Measurements from ENCODE around the gene SYNPO2L. TPM values are rescaled to one million over a fixed set of nuclear protein-coding genes. Genes with fewer than 3 reads are reported as not detected.

Gene SYNPO2L
- total RNA-seq, 1 experiment from 2014 or later, result 0.11 TPM

DNA sequence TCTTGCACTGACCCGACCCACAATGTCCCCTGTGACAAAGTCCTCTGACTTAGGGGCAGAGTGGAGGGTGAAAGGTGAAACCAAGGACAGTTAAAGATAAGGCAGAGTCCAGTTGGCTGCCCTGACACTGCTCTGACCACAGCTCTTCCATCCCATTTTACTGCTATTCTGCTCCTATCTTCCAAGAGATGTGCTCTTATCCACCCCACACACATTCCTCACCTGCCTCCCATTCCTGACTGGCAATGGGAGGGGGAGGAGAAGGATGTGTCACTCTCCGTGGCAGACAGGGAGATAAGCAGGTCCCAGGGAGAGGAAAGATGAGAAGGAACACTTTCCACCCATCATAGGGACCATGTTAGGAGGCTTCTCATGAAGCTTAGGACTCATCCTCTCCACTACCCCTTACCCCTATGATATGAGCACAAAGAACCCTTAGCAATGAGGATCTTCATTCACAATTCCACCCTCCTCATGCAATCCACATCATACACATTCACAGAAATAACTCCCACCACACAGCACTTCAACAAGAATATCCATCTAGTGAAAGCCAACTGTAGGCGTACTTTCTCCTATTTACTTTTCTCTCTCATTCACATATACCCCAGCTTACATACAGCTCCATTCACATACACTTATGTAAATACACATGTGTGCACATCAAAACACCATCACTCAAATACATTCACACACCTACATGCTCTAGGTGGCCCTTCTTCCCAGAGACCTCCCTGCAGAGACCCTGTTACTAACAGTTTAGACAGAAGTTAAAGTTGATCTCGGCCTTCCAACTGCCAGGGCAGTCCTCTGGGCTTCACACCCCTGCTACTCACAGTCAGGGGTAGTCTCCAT is 6.6 kb downstream of the SYNPO2L start:
- DNase-seq (ENCODE audit: low read depth), result peak; percentile 14

GRCh38 chr10:73647875-73648651 is 7.8 kb downstream of the SYNPO2L start:
- no peak for DNase-seq (ENCODE audit: low read depth)

DNA sequence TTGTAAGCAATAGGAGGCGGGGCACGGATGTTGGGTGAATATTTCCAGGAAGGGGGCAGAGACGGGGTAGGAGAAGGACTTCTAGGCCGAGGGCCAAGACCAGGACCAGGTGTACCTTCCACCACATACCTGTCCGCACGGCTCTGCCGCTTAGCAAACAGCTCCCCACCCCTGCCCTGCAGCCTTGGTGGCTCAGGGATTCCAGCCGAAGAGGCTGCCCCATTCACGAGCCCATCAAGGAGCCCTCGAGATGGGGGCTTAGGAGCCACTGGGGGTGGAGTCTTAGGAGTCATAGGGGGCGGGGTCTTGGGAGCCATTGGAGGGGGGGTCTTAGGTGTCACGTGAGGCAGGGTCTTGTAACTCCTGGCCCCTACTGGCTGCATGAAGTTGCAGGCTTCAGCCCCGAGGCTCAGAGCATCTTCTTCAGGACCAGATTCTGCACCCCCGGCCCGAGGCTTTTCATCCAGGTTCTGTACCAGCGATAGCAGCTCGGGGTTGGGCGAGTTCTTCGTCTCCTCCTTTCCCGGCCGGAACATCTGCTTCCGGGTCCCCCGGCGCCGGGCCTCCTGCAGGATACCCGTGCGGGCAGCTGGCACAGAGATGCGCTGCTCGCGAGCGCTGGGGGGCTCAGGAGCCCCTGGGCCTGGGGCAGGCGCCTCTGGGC is 8.5 kb downstream of the SYNPO2L start:
- no peak for DNase-seq (ENCODE audit: low read depth)

- DNase-seq (ENCODE audit: low read depth), result no peak
These were observed 9.2 kb downstream of the SYNPO2L start for GRCh38 chr10:73646598-73647041.

DNA sequence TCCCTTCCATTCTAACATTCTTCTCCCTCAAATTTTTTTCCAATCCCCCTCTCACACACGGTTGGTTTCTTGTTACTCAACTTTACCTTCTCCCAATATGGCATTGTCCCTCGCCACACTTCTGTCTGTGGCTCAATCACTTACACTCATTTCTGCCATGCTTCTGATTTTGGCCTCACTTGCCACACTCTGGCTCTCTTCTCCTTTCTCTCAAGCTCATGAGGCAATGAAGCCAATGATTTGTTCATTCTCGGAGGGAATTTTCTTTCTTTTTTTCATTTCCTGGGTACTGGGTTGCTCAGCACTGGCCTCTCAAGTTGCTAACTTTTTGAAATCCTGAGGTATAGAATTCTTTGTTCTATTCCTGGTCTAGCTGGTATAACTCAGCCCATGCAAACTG is 10.6 kb downstream of the SYNPO2L start:
- DNase-seq (ENCODE audit: low read depth), result no peak

DNA sequence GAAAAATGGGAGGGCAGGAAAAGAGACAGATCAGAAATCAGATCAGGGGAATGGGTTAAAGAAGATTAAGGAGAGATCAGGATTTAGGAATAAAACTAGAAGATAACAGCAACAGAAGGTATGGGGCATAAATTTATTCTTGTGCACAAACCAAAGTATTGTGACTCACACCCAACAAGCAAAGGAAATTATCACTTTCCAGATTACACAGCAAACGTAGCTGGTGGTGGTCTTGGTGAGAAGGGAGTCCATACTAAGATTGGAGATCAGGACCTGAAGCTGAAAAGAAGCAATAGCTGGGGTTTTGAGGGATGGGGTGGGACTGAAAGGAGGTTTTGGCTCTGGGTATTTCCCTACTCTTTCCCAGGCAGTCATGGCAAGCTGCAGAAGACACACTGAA is 11.1 kb downstream of the SYNPO2L start:
- DNase-seq (ENCODE audit: low read depth), result no peak

DNA sequence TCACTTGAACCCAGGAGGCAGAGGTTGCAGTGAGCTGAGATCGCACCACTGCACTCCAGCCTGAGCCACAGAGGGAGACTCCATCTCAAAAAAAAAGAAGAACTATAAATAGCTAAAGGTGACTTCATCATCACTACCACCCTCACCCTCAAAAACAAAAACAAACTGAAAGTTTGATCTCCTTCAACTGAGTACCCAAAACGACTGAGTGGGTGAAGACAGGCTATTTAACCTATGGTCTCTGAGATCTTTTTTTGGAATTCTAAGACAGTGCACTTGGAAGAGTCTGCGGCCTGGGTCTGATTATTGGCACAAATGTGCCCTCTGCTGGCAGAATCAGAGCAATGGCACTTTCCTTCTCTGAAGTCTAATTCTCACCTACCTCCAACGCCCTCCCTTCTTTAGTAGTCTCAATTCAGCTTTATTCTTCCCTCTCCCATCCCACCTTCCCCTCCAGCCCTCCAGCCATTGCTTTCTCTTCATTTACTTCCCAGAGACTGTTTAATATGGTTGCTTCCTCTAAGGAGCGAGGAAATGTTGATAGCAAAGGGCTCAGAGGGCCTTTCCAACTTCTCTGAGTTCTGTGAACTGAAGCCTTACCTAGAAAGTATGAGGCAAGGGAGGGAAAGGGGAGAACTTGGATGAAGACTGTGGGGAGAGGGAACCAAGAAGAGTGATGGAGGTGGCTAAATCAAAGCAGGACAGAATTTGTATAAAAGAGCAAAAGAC is 11.7 kb downstream of the SYNPO2L start:
- DNase-seq (ENCODE audit: low read depth), result peak; percentile 63

DNA sequence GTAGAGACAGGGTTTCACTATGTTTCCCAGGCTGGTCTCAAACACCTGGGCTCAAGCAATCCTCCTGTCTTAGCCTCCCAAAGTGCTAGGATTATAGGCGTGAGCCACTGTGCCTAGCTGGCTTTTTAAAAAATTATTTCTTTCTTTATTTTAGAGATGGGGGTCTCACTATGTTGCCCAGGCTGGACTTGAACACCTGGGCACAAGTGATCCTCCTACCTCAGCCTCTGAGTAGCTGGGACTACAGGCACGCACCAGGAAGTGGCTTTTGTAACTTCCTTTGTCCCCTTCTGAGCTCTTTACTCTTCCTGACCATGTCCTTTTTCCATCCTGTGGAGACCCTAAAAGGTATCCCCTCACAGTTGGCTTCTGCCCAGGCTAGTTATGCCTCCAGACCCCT is 12.5 kb downstream of the SYNPO2L start:
- no peak for DNase-seq (ENCODE audit: low read depth)

- DNase-seq (ENCODE audit: low read depth), result no peak
These were observed 14.3 kb downstream of the SYNPO2L start, which contains the start of gene MYOZ1 for GRCh38 chr10:73641328-73642060. TSS of gene MYOZ1 (minus strand) at chr10:73641474. CDS start at chr10:73640017, 1,457 bp downstream.

DNA sequence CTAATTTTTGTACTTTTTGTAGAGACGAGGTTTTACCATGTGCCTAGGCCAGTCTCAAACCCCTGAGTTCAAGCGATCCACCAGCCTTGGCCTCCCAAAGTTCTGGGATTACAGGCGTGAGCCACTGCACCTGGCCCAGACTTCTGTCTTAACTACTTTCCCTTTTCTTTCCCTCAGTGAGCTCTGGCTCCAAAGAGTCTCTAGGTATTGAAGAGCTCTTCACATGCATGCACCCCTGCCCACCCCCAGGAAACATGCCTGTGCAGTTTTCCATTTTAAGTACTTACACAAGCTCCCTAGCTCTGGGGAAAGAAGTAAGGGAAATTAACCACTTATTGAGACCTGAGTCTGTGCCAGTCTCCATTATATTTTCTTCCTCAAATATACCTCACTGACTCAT is 16.5 kb downstream of the SYNPO2L start:
- DNase-seq (ENCODE audit: low read depth), result no peak

- DNase-seq (ENCODE audit: low read depth), result no peak
These were observed 20.0 kb downstream of the SYNPO2L start for GRCh38 chr10:73635781-73636180.

- DNase-seq (ENCODE audit: low read depth), result no peak
These were observed 21.4 kb downstream of the SYNPO2L start for GRCh38 chr10:73634421-73634820.

GRCh38 chr10:73629165-73629564 is 26.7 kb downstream of the SYNPO2L start:
- DNase-seq (ENCODE audit: low read depth), result no peak

GRCh38 chr10:73628405-73628804 is 27.4 kb downstream of the SYNPO2L start:
- DNase-seq (ENCODE audit: low read depth), result no peak

- no peak for DNase-seq (ENCODE audit: low read depth)
These were observed 28.5 kb downstream of the SYNPO2L start for GRCh38 chr10:73627300-73627699.

DNA sequence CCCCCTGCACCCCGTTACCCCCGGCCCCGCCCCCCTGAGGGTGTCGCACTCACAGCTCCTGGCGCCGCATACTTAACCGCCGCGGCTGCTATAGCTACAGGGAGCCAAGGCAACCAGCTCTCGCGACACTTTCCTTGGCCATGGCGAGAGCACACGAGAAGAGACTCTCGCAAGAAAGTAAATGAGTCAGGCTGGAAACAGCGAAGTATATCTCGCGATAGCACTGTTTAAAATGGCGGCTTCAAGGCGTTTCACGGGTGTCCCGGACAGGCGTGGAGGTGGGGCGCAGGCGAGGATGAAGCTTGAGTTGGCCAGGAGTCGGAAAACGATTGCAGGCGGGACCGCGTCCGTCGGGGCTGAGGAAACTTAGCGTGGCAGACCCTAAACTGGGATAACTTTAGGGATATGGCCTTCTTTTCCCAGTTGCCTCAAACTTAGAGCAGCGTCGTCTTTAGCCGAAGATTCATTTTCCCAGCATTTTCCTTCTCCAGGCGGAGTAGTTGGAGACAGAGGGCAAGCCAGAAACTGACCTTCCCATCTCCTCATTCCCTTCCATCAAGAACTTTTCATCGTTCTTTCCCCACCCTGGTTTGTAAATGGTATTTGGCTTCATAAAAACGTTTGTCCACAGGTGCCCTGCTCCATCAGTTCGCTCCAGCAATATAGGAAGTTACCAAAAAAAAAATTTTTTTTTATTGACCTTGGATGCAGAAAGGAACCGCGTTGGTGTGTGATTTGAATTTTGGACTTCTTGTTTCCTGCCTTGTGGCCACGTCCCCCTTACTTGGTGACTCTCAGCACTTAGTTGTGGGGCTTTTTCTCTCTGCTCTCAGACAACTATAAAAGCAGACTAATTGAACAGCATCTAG is 29.7 kb downstream of the SYNPO2L start:
- peak; percentile 93 for DNase-seq (ENCODE audit: low read depth)

- peak; percentile 34 for DNase-seq (ENCODE audit: low read depth)
These were observed 30.6 kb downstream of the SYNPO2L start for GRCh38 chr10:73625004-73625883.

DNA sequence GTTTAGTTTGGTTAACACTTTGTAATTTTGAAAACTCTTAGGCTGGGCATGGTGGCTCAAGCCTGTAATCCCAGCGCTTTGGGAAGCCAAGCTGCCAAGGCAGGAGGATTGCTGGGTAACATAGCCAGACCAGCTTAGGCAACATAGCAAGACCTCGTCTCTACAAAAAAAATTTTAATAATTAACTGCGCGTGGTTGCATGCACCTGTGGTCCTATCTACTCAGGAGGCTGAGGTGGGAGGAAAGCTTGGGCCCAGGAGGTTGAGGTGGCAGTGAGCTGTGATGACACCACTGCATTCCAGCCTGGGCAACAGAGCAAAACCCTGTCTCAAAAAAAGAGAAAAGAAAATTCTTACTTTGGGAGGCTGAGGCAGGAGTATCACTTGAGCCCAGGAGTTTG is 32.8 kb downstream of the SYNPO2L start:
- DNase-seq (ENCODE audit: low read depth), result no peak

Measured in HT1080 (cell line).